KOPT-K1 (cell line): ENCODE data around the gene USP37.
A peak's percentile ranks its signal among the peaks of the same experiment; 100 is the strongest.

ENCODE experiments used
- H3K27ac ChIP-seq: fragments of 200-600 bp; sonication (generic); 2 replicates; pipeline ENCODE4 v1.5.1; 2016; ENCODE audit warnings: antibody characterized with exemption, mild to moderate bottlenecking, low read depth, low read length; ENCODE audit not compliant: poor library complexity, severe bottlenecking
- H3K36me3 ChIP-seq: fragments of 200-600 bp; sonication (generic); 2 replicates; pipeline ENCODE4 v1.5.1; 2017; ENCODE audit warnings: antibody characterized with exemption, mild to moderate bottlenecking, low read length, moderate library complexity; ENCODE audit not compliant: insufficient read depth
- H3K9me3 ChIP-seq: fragments of 200-600 bp; sonication (generic); 2 replicates; pipeline ENCODE4 v1.5.1; 2017; ENCODE audit warnings: antibody characterized with exemption, low read length, mild to moderate bottlenecking; ENCODE audit not compliant: insufficient read depth, poor library complexity, severe bottlenecking

The USP37 gene

GRCh38 chr2:218568190-218569037, at the start of gene USP37, which contains the start of gene CNOT9:
Gene USP37, minus strand, starts transcription at chr2:218568351. Its CDS starts 9,698 bp downstream, at chr2:218558653.
Gene CNOT9, plus strand, starts transcription at chr2:218568839. Its CDS starts 116 bp downstream, at chr2:218568955.
- Histone ChIP-seq H3K9me3 (no peaks in the 10 kb centered on the region), H3K36me3 (peaks cover 58% of the 10 kb centered on the region), H3K27ac (peak within 1 kb of the TSS; percentile 99)

GRCh38 chr2:218615868-218616315, 47.7 kb upstream of the USP37 start:
- no peak overlapping the region for H3K27ac ChIP-seq
- no peaks in the 10 kb centered on the region for H3K9me3 ChIP-seq
- no peaks in the 10 kb centered on the region for H3K36me3 ChIP-seq

GRCh38 chr2:218607436-218608115, 39.4 kb upstream of the USP37 start, which contains the start of gene PLCD4:
Gene PLCD4, plus strand, starts transcription at chr2:218607899. Its CDS starts 7,841 bp downstream, at chr2:218615740.
- no peak within 1 kb of the TSS for H3K27ac ChIP-seq
- H3K9me3 ChIP-seq = no peaks in the 10 kb centered on the region
- no peaks in the 10 kb centered on the region for H3K36me3 ChIP-seq

GRCh38 chr2:218605432-218605831, 37.3 kb upstream of the USP37 start:
- H3K9me3 ChIP-seq = no peaks in the 10 kb centered on the region
- no peak overlapping the region for H3K27ac ChIP-seq
- H3K36me3 ChIP-seq = no peaks in the 10 kb centered on the region

GRCh38 chr2:218585541-218585940, 17.4 kb upstream of the USP37 start:
- no peaks in the 10 kb centered on the region for H3K9me3 ChIP-seq
- peaks cover 99% of the 10 kb centered on the region for H3K36me3 ChIP-seq
- no peak overlapping the region for H3K27ac ChIP-seq

GRCh38 chr2:218583983-218584850, 16.1 kb upstream of the USP37 start:
- Histone ChIP-seq H3K27ac (no peak overlapping the region), H3K36me3 (peaks cover 94% of the 10 kb centered on the region), H3K9me3 (no peaks in the 10 kb centered on the region)

GRCh38 chr2:218582076-218582475, 13.9 kb upstream of the USP37 start:
- Histone ChIP-seq H3K9me3 (no peaks in the 10 kb centered on the region), H3K36me3 (peaks cover 84% of the 10 kb centered on the region)

GRCh38 chr2:218578272-218578877, 10.2 kb upstream of the USP37 start:
- H3K9me3 ChIP-seq = no peaks in the 10 kb centered on the region
- peaks cover 84% of the 10 kb centered on the region for H3K36me3 ChIP-seq
- no peak overlapping the region for H3K27ac ChIP-seq

More at GRCh38 chr2:218582076-218582475, 13.9 kb upstream of the USP37 start:
- H3K27ac ChIP-seq = no peak overlapping the region

- Histone ChIP-seq H3K27ac (no peak overlapping the region), H3K36me3 (peaks cover 84% of the 10 kb centered on the region), H3K9me3 (no peaks in the 10 kb centered on the region)
Observed at GRCh38 chr2:218577482-218578220, 9.5 kb upstream of the USP37 start.

GRCh38 chr2:218576854-218577253, 8.7 kb upstream of the USP37 start:
- Histone ChIP-seq H3K36me3 (peaks cover 83% of the 10 kb centered on the region), H3K27ac (no peak overlapping the region), H3K9me3 (no peaks in the 10 kb centered on the region)

- Histone ChIP-seq H3K36me3 (peaks cover 58% of the 10 kb centered on the region), H3K27ac (no peak overlapping the region), H3K9me3 (no peaks in the 10 kb centered on the region)
Observed at GRCh38 chr2:218570850-218571249, 2.7 kb upstream of the USP37 start.

GRCh38 chr2:218569661-218570500, 1.7 kb upstream of the USP37 start:
- Histone ChIP-seq H3K36me3 (peaks cover 58% of the 10 kb centered on the region), H3K9me3 (no peaks in the 10 kb centered on the region), H3K27ac (peak overlapping the region; percentile 99)

- peaks cover 58% of the 10 kb centered on the region for H3K36me3 ChIP-seq
- H3K27ac ChIP-seq = peak overlapping the region; percentile 99
- no peaks in the 10 kb centered on the region for H3K9me3 ChIP-seq
Observed at GRCh38 chr2:218569038-218569431, 884 bp upstream of the USP37 start.
